Ectodermal cell (in vitro differentiated cells): Measurements from ENCODE around the gene ENTR1.
A peak's percentile ranks its signal among the peaks of the same experiment; 100 is the strongest.

Experiments used
- H3K27ac ChIP-seq: 2 replicates; pipeline ENCODE4 v1.7.0; 2013; ENCODE audit warnings: mild to moderate bottlenecking, low read depth, low read length; ENCODE audit not compliant: insufficient read depth, poor library complexity, severe bottlenecking
- H3K27me3 ChIP-seq: 2 replicates; pipeline ENCODE4 v1.7.0; 2013; ENCODE audit warnings: mild to moderate bottlenecking, low read length; ENCODE audit not compliant: insufficient read depth, control insufficient read depth, poor library complexity, severe bottlenecking
- H3K36me3 ChIP-seq: one replicate; pipeline ENCODE4 v1.7.0; 2013; ENCODE audit warnings: low read length; ENCODE audit not compliant: control insufficient read depth, insufficient read depth
- H3K4me1 ChIP-seq: one replicate; pipeline ENCODE4 v1.7.0; 2013; ENCODE audit warnings: low read length; ENCODE audit not compliant: control insufficient read depth, insufficient read depth
- H3K4me3 ChIP-seq: 2 replicates; pipeline ENCODE4 v1.7.0; 2013; ENCODE audit warnings: low read depth, low read length, control low read depth; ENCODE audit not compliant: insufficient read depth
- H3K9me3 ChIP-seq: 2 replicates; pipeline ENCODE4 v1.7.0; 2013; ENCODE audit warnings: mild to moderate bottlenecking, low read length, moderate library complexity; ENCODE audit not compliant: control insufficient read depth
- WGBS, 2 experiments: methylation state at CpG; one replicate each; pipeline ENCODE4 v1.1.7; 2013; ENCODE audit warnings: missing lambda C conversion rate in 2 of 2; 5-methylcytosine and 5-hydroxymethylcytosine counted together

The ENTR1 gene

DNA sequence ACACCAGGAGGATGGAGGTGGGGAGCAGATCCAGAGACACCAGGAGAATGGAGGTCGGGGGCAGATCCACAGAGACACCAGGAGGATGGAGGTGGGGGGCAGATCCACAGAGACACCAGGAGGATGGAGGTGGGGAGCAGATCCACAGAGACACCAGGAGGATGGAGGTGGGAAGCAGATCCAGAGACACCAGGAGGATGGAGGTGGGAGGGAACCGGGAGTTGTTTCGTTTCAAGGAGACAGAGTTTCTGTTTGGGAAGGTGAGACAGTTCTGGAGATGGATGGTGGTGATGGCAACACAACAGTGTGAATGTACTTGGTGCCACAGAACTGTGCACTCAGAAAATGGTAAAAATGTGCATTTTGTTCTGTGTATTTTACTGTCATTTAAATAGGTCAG is 38.2 kb upstream of the ENTR1 start:
- no peak overlapping the region for H3K27ac ChIP-seq
- 94 to 95% methylated on average over 3 of the region's 3 CpGs for WGBS, 2 experiments
- H3K9me3 ChIP-seq = no peaks in the 10 kb centered on the region
- no peaks in the 10 kb centered on the region for H3K4me1 ChIP-seq
- no peak overlapping the region for H3K4me3 ChIP-seq
- peaks cover 39% of the 10 kb centered on the region for H3K36me3 ChIP-seq
- no peaks in the 10 kb centered on the region for H3K27me3 ChIP-seq

DNA sequence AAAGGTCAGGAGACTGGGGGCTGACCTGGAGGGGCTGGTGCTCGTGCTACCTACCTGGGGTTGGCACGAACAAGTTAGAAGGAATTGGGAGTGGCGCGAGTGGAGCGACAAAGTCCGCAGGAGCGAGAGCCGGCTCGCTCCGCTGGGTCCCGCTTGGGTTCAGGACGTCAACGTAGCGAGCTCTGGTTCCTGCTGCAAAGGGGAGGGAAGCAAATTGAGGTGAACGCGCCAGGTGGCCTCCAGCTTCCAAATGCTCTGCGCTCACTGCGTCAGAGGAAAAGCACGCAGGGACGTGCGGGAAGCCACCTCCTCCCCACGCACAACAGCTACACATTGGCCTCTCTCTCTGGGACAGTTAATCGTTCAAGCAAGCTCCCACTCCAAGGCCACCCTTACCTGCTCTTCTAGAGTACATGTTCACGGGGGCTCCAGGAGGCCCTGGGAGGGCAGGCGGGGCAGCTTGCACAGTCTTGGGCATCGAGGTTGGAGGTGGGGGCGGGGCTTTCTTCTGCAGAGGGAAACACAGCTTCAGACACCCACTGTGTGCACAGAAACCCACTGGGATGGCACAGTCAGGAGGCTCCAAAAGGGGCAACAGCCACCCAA is 36.9 kb upstream of the ENTR1 start:
- H3K4me3 ChIP-seq = no peak overlapping the region
- H3K27me3 ChIP-seq = no peaks in the 10 kb centered on the region
- no peak overlapping the region for H3K27ac ChIP-seq
- H3K4me1 ChIP-seq = no peaks in the 10 kb centered on the region
- 96 to 97% methylated on average over 27 of the region's 27 CpGs for WGBS, 2 experiments
- H3K9me3 ChIP-seq = no peaks in the 10 kb centered on the region
- H3K36me3 ChIP-seq = peaks cover 39% of the 10 kb centered on the region

DNA sequence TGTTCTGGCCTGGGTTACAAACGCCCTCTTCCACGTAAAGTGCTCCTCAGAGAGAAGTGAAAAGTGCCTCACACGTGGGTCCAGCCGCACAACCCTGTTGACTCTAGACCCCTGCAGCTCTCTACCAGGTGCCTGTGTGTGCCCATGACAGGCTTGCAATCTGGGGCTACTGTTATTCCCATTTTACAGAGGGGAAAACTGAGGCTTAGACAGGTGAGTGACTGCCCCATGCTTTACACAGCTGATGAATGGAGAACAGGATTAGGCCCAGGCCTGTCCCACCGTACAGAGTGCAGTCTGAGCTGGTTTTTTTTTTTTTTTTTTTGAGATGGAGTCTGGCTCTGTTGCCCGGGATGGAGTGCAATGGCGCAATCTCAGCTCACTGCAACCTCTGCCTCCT is 35.4 kb upstream of the ENTR1 start:
- Histone ChIP-seq H3K27ac (no peak overlapping the region), H3K36me3 (peaks cover 31% of the 10 kb centered on the region), H3K9me3 (no peaks in the 10 kb centered on the region), H3K4me3 (no peak overlapping the region), H3K4me1 (no peaks in the 10 kb centered on the region), H3K27me3 (no peaks in the 10 kb centered on the region)
- 96 to 99% methylated on average over 7 of the region's 7 CpGs for WGBS, 2 experiments

DNA sequence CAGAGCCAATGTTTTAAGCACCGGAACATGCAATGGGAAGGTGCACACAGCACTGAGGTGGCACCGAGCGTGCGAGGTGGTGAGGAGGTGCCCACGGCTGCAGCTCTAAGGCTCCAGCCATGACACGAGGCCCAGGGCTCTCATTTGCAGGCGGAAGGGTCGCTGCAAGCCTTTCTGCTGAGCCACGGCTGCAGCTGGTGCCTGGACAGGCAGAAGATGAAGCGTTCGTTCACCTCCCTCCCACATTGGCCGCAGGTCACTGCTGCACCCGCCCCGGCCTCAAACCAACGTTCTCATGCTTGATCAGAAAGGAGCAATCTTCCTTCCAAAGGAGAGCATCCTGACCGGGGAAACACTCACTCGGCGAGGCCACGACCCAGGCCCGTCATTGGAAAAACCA is 33.7 kb upstream of the ENTR1 start:
- no peak overlapping the region for H3K4me3 ChIP-seq
- WGBS, 2 experiments = 97% methylated on average over 20 of the region's 20 CpGs
- no peaks in the 10 kb centered on the region for H3K27me3 ChIP-seq
- no peak overlapping the region for H3K27ac ChIP-seq
- no peaks in the 10 kb centered on the region for H3K4me1 ChIP-seq
- H3K36me3 ChIP-seq = peaks cover 29% of the 10 kb centered on the region
- H3K9me3 ChIP-seq = no peaks in the 10 kb centered on the region

DNA sequence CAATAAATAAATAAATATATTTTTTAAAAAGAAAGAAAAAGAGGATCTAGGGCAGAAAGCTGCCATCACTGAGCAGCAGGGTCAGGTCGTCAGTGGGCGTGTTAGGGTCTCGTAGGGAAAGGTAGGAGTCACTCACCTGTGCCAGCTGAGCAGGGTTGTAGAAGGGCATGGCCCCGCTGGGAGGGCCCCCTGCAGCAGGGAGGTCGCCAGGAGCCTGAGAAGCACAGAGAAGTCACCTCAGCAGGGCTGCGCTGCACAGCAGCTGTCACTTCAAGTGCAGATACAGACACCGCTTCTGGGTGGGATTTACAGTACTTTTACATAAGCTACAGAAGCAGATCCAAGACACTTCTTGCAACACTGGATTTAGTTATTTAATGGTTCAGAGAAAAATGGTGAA is 33.3 kb upstream of the ENTR1 start:
- H3K4me3 ChIP-seq = no peak overlapping the region
- H3K27me3 ChIP-seq = no peaks in the 10 kb centered on the region
- H3K4me1 ChIP-seq = no peaks in the 10 kb centered on the region
- H3K36me3 ChIP-seq = peaks cover 29% of the 10 kb centered on the region
- H3K27ac ChIP-seq = no peak overlapping the region
- 95% methylated on average over 7 of the region's 7 CpGs for WGBS, 2 experiments
- H3K9me3 ChIP-seq = no peaks in the 10 kb centered on the region

DNA sequence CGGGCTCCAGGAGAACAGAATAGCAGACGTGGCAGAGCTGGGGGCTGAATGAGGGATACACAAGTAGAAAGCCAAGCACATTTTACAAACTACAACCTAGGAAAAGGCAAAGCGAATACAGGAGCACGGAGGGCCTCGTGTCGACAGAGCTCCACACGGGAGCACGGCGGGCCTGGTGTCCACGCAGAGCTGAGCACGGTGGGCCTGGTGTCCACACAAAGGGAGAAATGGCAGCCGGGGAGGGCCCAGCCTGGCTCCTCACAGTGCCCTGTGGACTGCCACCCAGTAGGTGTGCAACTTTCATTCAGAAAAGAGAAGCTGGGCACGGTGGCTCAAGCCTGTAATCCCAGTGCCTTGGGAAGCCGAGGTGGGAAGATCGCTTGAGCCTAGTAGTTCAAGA is 32.7 kb upstream of the ENTR1 start:
- Histone ChIP-seq H3K4me3 (no peak overlapping the region), H3K9me3 (no peaks in the 10 kb centered on the region), H3K4me1 (peaks cover 1% of the 10 kb centered on the region), H3K27ac (no peak overlapping the region), H3K36me3 (peaks cover 29% of the 10 kb centered on the region), H3K27me3 (no peaks in the 10 kb centered on the region)
- WGBS, 2 experiments = 92 to 95% methylated on average over 15 of the region's 15 CpGs

DNA sequence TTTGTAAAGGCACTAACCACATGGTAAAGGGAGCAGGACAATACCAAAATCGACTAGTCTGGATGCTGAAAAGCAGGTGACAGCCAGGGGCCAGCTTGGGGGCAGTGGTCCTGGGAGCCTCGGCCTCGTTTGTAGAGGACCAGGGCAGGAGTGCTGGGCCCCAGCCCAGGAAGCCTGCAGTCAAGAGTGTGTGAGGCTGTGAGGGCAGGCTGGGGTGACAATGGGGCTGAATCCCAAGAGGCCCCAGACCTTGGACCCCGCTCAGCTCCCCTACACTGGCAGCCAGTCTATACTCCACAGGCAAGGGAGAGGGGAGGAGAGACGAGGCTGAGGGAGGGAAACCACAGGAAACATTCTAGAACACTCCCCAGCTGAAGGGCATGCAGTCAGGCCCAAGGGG is 31.9 kb upstream of the ENTR1 start:
- H3K27me3 ChIP-seq = no peaks in the 10 kb centered on the region
- H3K4me1 ChIP-seq = peaks cover 8% of the 10 kb centered on the region
- H3K4me3 ChIP-seq = no peak overlapping the region
- H3K9me3 ChIP-seq = no peaks in the 10 kb centered on the region
- peaks cover 23% of the 10 kb centered on the region for H3K36me3 ChIP-seq
- no peak overlapping the region for H3K27ac ChIP-seq
- 90 to 96% methylated on average over 5 of the region's 5 CpGs for WGBS, 2 experiments

DNA sequence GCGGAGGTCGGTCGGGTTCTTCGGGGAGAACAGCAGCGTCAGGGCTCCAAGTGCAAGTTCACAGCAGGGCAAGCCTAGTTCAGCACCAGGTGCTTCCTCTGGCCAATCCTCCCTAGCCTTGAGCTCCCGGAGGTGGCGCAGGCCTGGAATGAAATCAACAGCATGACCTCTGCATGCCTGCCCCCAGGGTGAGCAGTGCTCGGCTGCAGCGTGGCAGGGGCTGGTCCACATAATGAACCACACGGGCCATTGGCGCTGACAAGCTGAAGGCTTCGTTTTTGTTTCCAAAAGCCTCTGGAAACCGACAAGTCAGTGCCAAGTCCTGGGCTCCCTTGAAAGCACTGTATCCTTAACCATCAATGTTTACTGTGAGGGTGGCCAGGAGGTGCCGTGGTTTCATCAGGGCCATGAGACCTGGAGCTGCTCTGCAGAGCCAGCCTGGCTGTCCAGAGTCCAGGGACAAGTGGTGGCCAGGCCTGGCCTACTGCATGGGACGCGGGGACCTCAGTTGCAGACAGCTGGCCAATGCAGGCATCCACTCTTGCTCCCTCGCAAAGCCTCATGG is 31.3 kb upstream of the ENTR1 start:
- 95 to 96% methylated on average over 17 of the region's 17 CpGs for WGBS, 2 experiments
- Histone ChIP-seq H3K4me3 (no peak overlapping the region), H3K36me3 (peaks cover 18% of the 10 kb centered on the region), H3K27me3 (no peaks in the 10 kb centered on the region), H3K4me1 (peaks cover 8% of the 10 kb centered on the region), H3K9me3 (no peaks in the 10 kb centered on the region), H3K27ac (no peak overlapping the region)

DNA sequence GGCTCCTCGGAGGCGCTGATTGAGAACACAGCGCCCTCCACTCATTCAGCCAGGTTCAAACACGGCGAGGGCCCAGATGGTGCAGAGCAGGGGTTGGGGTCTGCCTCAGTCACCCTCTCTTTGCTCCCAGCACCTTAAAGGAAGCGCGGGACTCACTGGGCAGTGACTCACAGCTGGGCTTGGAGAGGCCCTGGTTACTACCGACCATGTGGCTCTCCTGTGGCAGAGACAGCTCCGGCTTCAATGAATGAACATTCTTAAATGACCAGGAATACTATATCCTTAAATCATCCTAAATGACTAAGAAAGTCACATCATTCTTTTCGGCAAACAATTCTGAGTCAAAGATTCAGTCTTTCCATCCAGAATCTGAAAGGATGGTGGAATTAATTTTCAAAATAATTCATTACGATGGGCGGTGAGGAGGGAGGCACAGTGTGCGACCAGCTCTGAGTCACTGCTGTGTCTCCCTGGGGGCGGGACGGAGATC is 30.8 kb upstream of the ENTR1 start:
- 97% methylated on average over 15 of the region's 15 CpGs for WGBS, 2 experiments
- H3K4me1 ChIP-seq = peaks cover 8% of the 10 kb centered on the region
- peaks cover 15% of the 10 kb centered on the region for H3K36me3 ChIP-seq

DNA sequence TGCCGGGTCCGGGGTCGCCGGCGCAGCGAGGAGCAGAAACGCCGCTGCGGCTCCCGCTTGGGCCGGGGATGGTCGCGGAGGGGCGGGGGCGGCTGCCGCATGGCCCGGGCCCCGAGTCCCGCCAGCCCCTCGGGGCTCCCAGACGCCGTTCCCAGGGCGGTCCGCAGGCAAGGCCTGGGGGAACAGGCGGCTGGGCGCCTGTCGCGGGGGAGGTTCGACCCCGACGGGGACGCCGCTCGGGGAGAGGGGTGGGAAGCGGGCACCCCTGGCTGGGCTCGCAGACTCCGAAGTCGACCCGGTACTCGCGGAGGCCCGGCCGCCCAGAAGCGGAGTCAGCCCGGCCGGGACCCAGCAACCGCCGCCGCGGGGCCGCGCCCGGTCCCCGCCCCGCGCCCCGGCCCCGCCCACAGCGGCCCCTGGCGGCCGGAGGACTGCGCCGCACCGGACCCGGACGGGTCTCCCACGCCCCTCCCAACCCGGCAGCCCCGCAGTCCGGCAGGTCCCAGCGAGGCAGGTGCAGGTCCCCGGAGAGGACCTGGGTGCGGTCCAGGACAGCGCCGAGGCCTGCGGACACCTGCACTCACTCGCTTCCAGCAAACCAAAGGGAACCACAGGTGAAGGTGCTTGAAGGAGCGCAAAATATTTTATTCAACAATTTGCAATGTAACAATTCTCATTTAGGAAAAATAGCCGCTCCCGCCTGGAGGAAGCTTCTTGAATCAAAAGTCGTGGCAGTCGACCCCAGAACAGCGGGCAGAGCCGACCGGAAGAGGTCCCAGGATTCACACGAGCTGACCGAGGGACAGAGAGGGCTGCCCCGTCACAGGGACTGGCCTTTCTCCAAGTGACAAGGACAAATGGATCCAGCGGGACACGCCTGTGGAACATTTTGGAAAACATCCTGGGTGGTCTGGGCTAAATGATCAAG is 29.3 kb upstream of the ENTR1 start, which contains the start of gene INPP5E:
TSS of gene INPP5E (minus strand) at position 365 of the 928 bp plus-strand sequence. CDS start 426 bp downstream, outside the sequence.
- Histone ChIP-seq H3K4me3 (peak within 1 kb of the TSS; percentile 86), H3K36me3 (peaks cover 9% of the 10 kb centered on the region), H3K27ac (peak within 1 kb of the TSS; percentile 55), H3K4me1 (peaks cover 8% of the 10 kb centered on the region), H3K27me3 (no peaks in the 10 kb centered on the region), H3K9me3 (no peaks in the 10 kb centered on the region)
- 13% methylated on average over 90 of the region's 90 CpGs for WGBS, 2 experiments

More for the DNA sequence above, 30.8 kb upstream of the ENTR1 start:
- H3K27me3 ChIP-seq = no peaks in the 10 kb centered on the region
- H3K4me3 ChIP-seq = no peak overlapping the region
- H3K9me3 ChIP-seq = no peaks in the 10 kb centered on the region
- H3K27ac ChIP-seq = no peak overlapping the region
